HG02943 (cell line): ENCODE data around the gene MIER2.

Experiments
- ATAC-seq: cut with Tn5 transposase; IDR thresholded peaks from one replicate; pipeline ENCODE4 v1.9.1; 2021; ENCODE audit warnings: mild to moderate bottlenecking, low read depth, moderate library complexity; ENCODE audit not compliant: unreplicated experiment

The MIER2 gene

GRCh38 chr19:310141-310651, 34.4 kb downstream of the MIER2 start:
- no peak for ATAC-seq

- ATAC-seq: no peak
Measured at GRCh38 chr19:309206-309565, 35.4 kb downstream of the MIER2 start.

GRCh38 chr19:308471-309205, 36.0 kb downstream of the MIER2 start:
- ATAC-seq: no peak

- no peak for ATAC-seq
Measured at GRCh38 chr19:307793-308420, 36.7 kb downstream of the MIER2 start.

GRCh38 chr19:307111-307531, 37.5 kb downstream of the MIER2 start:
- ATAC-seq: no peak

GRCh38 chr19:306151-306900, 38.3 kb downstream of the MIER2 start:
- no peak for ATAC-seq

- ATAC-seq: no peak
Measured at GRCh38 chr19:305240-306150, 39.1 kb downstream of the MIER2 start.

- ATAC-seq: no peak
Measured at GRCh38 chr19:296476-297225, 47.9 kb downstream of the MIER2 start.

- no peak for ATAC-seq
Measured at GRCh38 chr19:295687-296370, 48.8 kb downstream of the MIER2 start.

GRCh38 chr19:294946-295686, 49.5 kb downstream of the MIER2 start:
- ATAC-seq: no peak

GRCh38 chr19:294341-294945, 50.2 kb downstream of the MIER2 start:
- no peak for ATAC-seq

- no peak for ATAC-seq
Measured at GRCh38 chr19:293436-294110, 51.0 kb downstream of the MIER2 start.

GRCh38 chr19:292951-293350, 51.6 kb downstream of the MIER2 start:
- ATAC-seq: no peak

GRCh38 chr19:292281-292884, 52.2 kb downstream of the MIER2 start:
- no peak for ATAC-seq

- ATAC-seq: no peak
Measured at GRCh38 chr19:291561-292280, 52.9 kb downstream of the MIER2 start.

- ATAC-seq: no peak
Measured at GRCh38 chr19:291006-291521, 53.5 kb downstream of the MIER2 start, which contains the start of gene PLPP2. TSS of gene PLPP2 (minus strand) at chr19:291403. CDS start at chr19:291336, 67 bp downstream.
